Measurements from ENCODE around the gene TMEM222.

Gene TMEM222

GRCh38 chr1:27306892-27307761 lies 14.8 kb upstream of the TMEM222 start:
- DNase-seq = no peak

- no peak for DNase-seq
These were observed 13.9 kb upstream of the TMEM222 start for GRCh38 chr1:27307874-27308598.

- DNase-seq = no peak
These were observed 7.8 kb upstream of the TMEM222 start for GRCh38 chr1:27314169-27314568.

- DNase-seq = no peak
These were observed 7.2 kb upstream of the TMEM222 start for GRCh38 chr1:27314737-27315136.

- no peak for DNase-seq
These were observed 5.1 kb upstream of the TMEM222 start for GRCh38 chr1:27316860-27317259.

- no peak for DNase-seq
These were observed 3.8 kb upstream of the TMEM222 start for GRCh38 chr1:27318136-27318535.

- DNase-seq = no peak
These were observed 3.4 kb upstream of the TMEM222 start for GRCh38 chr1:27318596-27318995.

- no peak for DNase-seq
These were observed 742 bp downstream of the TMEM222 start for GRCh38 chr1:27322569-27323240.

- DNase-seq = no peak
These were observed 3.3 kb downstream of the TMEM222 start for GRCh38 chr1:27325286-27325685.

GRCh38 chr1:27327964-27328363 lies 6.0 kb downstream of the TMEM222 start:
- DNase-seq = no peak

- no peak for DNase-seq
These were observed 8.8 kb downstream of the TMEM222 start for GRCh38 chr1:27330786-27331185.

- DNase-seq = no peak
These were observed 9.5 kb downstream of the TMEM222 start for GRCh38 chr1:27331426-27331825.

GRCh38 chr1:27331922-27332321 lies 10.0 kb downstream of the TMEM222 start:
- DNase-seq = no peak

- DNase-seq = peak; percentile 28
These were observed 10.7 kb downstream of the TMEM222 start for GRCh38 chr1:27332536-27333281.

- no peak for DNase-seq
These were observed 11.8 kb downstream of the TMEM222 start for GRCh38 chr1:27333717-27334279.

- no peak for DNase-seq
These were observed 13.8 kb downstream of the TMEM222 start for GRCh38 chr1:27335506-27336422.

- no peak for DNase-seq
These were observed 14.8 kb downstream of the TMEM222 start for GRCh38 chr1:27336756-27337155.

- no peak for DNase-seq
These were observed 16.8 kb downstream of the TMEM222 start for GRCh38 chr1:27338751-27339150.

GRCh38 chr1:27339213-27339612 lies 17.2 kb downstream of the TMEM222 start:
- no peak for DNase-seq

- peak; percentile 65 for DNase-seq
These were observed 19.7 kb downstream of the TMEM222 start, which contains the start of gene SYTL1 for GRCh38 chr1:27341525-27342252. Gene SYTL1 (plus strand): TSS chr1:27342022. CDS start chr1:27345335, 3,313 bp downstream.

GRCh38 chr1:27342391-27342777 lies 20.4 kb downstream of the TMEM222 start:
- DNase-seq = no peak

Measured in inflammatory macrophage treated with lipopolysaccharide for 4 hours (primary cell).